ENCODE data around the gene ESR1.
"Not testable (repeated sequence)": the region's sequence is repeated elsewhere in the genome, so short reads cannot be mapped to it uniquely, and the experiment has no call there.

The ESR1 gene

GRCh38 chr6:151894426-151894825, 86.9 kb downstream of the ESR1 start:
- DNase-seq (ENCODE audit: low spot score): not testable (repeated sequence)

- not testable (repeated sequence) for DNase-seq (ENCODE audit: low spot score)
Observed at GRCh38 chr6:151899221-151899620, 91.7 kb downstream of the ESR1 start.

DNA sequence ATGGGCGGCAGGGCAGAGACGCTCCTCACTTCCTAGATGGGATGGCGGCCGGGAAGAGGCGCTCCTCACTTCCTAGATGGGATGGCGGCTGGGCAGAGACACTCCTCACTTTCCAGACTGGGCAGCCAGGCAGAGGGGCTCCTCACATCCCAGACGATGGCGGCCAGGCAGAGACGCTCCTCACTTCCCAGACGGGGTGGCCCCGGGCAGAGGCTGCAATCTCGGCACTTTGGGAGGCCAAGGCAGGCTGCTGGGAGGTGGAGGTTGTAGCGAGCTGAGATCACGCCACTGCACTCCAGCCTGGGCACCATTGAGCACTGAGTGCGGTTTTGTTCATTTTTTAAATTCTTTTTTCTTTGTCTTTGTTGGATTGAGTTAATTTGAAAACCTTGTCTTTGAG, 92.3 kb downstream of the ESR1 start:
- DNase-seq (ENCODE audit: low spot score): not testable (repeated sequence)

DNA sequence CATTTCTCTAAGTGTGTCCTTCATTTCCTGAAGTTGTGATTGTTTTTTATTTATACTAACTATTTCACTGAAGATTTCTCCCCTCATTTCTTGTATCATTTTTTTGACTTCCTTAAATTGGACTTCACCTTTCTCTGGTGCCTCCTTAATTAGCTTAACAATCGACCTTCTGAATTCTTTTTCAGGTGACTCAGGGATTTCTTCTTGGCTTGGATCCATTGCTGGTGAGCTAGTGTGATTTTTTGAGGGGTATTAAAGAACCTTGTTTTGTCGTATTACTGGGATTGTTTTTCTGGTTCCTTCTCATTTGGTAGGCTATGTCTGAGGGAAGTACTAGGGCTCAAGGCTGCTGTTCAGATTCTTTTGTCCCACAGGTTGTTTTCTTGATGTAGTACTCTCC, 92.8 kb downstream of the ESR1 start:
- DNase-seq (ENCODE audit: low spot score): no peak

GRCh38 chr6:151901009-151901411, 93.5 kb downstream of the ESR1 start:
- DNase-seq (ENCODE audit: low spot score): no peak

GRCh38 chr6:151904631-151905030, 97.1 kb downstream of the ESR1 start:
- no peak for DNase-seq (ENCODE audit: low spot score)

DNA sequence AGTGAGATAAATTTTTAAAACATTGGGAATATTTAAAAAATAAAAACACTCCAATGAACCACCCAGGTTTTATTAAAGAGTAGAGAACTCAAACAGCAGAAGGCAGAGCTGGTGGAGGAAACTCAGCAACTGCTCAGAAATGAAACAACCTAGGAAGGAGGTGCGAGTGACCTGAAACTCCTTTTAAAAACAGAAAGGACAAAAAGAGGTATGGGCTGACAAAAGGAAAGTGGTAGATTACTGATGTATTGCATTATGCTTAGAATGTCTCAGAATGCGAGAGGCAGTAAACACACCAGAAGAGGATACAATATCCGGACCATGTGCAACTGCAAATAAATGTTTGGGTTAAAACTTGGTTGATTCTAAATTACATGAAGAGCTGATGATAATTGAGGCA, 97.6 kb downstream of the ESR1 start:
- DNase-seq (ENCODE audit: low spot score): no peak

DNA sequence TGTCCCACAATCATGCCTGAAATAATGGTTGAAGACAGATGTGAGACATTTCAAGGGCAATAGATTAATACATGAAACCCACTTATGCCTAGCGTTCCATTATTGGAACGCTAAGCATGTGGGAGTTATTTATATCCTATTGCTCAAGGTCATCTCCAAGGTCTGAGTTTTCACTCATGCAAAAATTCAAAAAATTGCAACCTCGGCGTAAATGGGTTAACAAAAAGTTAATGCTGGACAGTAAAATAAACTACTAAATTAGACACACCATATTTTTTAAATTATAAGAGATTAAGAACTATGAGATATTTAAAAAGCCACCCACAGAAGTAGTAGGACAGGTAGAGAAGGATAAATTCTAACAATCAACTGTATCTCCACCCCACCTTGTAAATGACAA, 98.4 kb downstream of the ESR1 start:
- no peak for DNase-seq (ENCODE audit: low spot score)

- no peak for DNase-seq (ENCODE audit: low spot score)
Observed at GRCh38 chr6:151911401-151911800, 103.9 kb downstream of the ESR1 start.

DNA sequence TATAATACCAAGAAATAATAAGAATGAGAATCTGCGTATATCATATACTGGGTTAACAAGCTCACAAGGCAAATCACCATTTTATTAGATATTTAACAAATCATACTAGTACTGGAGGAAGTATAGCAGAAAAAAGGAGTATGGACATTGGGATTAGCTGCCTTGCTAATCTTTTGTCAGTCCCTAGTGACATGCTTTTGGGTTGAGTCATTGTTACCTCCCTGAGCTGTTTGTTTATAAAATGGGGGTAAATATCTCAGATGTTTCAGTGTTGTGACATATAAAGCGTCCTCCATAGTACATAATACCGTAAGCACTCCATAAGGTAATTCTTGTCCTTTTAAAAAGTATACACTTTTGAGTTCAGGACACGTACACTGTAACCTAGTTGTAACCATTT, 107.0 kb downstream of the ESR1 start:
- no peak for DNase-seq (ENCODE audit: low spot score)

GRCh38 chr6:151916075-151916474, 108.6 kb downstream of the ESR1 start:
- DNase-seq (ENCODE audit: low spot score): no peak

DNA sequence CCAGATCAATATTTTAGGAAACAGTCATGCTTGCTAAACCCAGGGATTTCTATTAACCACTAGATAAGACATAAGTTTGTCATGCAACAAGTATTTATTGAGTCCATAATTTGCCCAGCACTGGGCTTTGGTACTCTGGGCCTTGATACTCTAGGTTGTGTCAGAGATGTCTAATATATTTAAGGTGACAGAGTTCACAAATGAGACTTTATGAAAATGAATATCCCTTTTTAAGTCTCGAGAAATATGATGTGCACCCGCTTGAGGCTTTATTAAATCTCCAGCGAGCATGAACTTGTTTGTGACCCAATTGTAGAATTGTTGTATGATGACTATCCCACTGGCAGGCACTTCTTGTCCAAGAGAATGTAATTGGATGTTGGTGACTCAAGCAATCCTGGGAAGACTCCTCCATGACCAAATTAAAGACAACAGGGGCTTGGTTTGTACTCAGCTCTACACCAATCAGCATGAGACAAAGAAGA, 109.2 kb downstream of the ESR1 start:
- DNase-seq (ENCODE audit: low spot score): peak; percentile 73

DNA sequence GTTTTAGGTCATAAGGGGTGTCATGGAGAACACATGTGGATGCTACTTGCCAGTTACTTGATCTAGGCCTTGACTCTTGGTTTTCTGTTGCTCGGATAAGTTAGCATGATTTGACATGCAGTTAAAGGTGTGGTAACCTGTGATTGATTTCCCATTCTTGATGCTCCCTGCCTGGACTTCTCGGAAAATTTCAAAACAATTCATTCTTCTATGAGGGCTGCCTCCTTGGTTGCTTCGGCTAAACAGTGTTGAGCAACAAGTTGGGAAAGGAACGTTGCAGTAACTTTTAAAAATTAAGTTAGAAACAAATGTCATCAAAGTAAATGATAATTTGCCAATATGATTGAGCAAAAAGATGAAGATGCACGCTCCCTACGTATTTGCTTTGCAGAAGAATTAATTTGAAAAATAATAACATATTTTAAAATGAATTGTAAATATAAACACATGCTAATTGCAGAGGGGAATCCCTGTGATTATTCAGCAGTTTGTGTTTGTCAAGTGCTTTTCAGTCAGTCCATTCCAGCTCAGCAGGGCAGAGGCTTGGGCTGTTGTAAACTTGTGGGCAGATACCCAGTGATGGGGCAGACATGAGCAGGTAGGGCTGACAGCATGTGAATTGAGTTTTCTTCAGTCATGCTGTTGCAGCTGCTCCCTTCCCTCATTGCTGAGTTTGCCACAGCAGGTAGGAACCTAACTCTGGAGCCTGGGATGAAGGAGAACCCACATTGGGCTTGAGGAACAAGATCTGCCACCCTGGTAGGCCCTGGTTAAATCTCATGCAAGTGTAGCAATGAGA, 110.2 kb downstream of the ESR1 start:
- no peak for DNase-seq (ENCODE audit: low spot score)

- DNase-seq (ENCODE audit: low spot score): no peak
Observed at GRCh38 chr6:151940307-151940706, 132.8 kb downstream of the ESR1 start.

DNA sequence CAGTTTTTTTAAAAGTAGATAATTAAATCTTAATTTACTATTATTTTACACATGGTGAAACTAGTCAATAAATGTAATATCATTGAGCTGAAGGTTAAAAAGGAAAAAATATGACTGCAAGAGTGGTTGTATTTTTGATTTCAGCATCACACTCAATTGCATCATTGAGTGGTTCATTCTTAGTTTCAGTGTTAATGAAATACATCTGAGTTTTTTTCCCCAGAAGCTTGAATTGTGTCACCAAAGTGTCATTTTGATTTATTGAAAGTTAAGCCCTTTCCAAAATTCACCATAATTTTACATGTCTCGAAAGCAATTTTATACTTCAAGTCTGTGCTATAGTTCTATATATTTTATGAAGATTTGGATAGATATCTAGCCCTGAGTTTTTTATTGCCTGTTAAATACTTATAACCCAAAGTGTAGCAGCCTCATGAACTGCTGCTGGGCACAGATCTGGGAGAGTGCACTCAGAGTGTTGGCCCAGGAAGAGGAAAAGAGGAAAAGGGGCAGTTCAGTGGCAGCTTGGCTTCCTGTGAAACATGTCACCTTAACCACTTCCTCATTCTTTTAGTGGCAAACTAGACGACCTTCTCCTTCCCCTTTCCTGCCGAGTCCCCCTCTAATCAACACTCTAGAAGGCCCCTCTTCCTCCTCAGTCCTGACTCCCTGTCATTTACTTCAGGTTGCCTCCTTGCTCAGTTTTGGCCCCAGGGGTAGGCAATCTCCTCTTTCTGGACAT, 140.7 kb downstream of the ESR1 start:
- no peak for DNase-seq (ENCODE audit: low spot score)

- DNase-seq (ENCODE audit: low spot score): peak; percentile 64
Observed at GRCh38 chr6:151958332-151958731, 150.8 kb downstream of the ESR1 start.

GRCh38 chr6:151959086-151959485, 151.6 kb downstream of the ESR1 start:
- DNase-seq (ENCODE audit: low spot score): no peak

GRCh38 chr6:151961809-151962208, 154.3 kb downstream of the ESR1 start:
- DNase-seq (ENCODE audit: low spot score): no peak

- peak; percentile 16 for DNase-seq (ENCODE audit: low spot score)
Observed at GRCh38 chr6:151962246-151962846, 154.9 kb downstream of the ESR1 start.

- peak; percentile 12 for DNase-seq (ENCODE audit: low spot score)
Observed at GRCh38 chr6:151963001-151963400, 155.5 kb downstream of the ESR1 start.

GRCh38 chr6:151964412-151964811, 156.9 kb downstream of the ESR1 start:
- not testable (repeated sequence) for DNase-seq (ENCODE audit: low spot score)

DNA sequence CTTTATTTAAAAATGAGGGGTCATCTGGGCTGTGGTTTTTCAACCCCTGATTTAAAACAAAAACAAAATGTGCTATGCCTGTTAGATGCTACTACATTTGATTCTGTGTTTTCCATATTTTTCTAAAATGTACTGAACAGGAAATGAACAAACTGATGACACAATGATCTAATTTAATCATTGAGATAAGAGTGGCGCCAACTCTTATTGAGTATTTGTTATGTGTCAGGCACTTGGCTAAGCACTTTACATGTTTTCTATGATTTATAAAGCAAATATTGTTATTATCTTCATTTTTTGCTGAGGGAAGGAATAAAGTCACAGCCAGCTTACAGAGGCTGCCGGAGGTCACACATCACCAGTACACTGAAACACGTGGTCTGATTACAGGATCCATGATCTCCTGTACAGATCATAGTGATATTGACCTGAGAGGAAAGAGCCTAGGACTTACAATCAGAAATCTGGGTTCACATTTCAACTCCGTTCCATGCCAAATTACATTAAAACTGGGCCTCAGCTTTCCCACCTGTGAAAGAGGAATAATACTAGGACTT, 166.7 kb downstream of the ESR1 start:
- DNase-seq (ENCODE audit: low spot score): no peak

DNA sequence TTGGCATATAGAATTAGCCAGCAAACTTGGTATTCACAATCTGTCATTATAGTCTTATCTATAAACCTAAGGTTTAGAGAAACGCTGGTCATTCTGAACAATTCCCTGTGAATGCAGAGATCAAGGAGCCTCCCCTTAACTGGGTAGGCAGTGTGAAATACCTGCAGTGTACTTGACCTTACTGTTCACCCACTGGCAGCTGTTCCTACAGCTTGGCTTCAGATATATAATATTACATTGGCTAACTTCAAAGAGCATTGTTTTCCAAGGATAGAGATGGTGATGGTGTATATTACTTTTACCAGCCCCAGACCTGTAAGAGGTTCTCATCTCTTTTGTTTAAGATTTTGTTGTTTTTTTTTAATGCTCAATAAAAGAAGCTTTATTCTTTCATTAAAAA, 168.3 kb downstream of the ESR1 start:
- DNase-seq (ENCODE audit: low spot score): no peak

All from AG20443 (cell line).